NB4 (cell line): ENCODE results near the gene ZRANB3.

Experiments
- POLR2A ChIP-seq: IDR thresholded peaks from 2 replicates; pipeline ENCODE4 v1.6.1; 2011; ENCODE audit warnings: mild to moderate bottlenecking; ENCODE audit not compliant: insufficient read length; ENCODE audit errors: extremely low read depth
- TF ChIP-seq, protein P1 (sequence below): IDR thresholded peaks from one replicate; pipeline ENCODE4 v1.5.1; 2012; ENCODE audit warnings: low read depth, low read length
- TF ChIP-seq, protein P2 (sequence below): IDR thresholded peaks from 2 replicates; pipeline ENCODE4 v1.6.1; 2011; ENCODE audit warnings: low read depth, low read length

DNA sequence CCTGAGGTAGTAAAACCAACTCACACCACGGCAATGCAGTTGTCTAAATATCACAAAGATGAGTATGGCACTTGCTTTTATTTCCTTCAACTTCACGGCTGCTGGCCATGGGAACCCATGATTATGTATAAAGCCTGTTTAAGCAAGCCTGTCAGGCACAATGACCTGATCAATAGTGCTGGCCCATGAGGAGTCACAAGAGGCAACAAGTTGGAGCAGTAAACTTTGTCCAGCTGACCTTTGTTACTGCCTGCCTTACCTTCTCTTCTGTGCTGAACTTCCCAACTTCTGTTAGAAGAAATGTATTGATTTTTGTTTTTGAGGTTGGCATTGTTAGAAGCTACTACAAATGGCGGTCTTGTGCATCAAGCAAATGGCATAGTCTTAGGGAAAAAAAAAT lies 327.1 kb downstream of the ZRANB3 start:
- TF ChIP-seq, protein P1, sequence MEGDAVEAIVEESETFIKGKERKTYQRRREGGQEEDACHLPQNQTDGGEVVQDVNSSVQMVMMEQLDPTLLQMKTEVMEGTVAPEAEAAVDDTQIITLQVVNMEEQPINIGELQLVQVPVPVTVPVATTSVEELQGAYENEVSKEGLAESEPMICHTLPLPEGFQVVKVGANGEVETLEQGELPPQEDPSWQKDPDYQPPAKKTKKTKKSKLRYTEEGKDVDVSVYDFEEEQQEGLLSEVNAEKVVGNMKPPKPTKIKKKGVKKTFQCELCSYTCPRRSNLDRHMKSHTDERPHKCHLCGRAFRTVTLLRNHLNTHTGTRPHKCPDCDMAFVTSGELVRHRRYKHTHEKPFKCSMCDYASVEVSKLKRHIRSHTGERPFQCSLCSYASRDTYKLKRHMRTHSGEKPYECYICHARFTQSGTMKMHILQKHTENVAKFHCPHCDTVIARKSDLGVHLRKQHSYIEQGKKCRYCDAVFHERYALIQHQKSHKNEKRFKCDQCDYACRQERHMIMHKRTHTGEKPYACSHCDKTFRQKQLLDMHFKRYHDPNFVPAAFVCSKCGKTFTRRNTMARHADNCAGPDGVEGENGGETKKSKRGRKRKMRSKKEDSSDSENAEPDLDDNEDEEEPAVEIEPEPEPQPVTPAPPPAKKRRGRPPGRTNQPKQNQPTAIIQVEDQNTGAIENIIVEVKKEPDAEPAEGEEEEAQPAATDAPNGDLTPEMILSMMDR, result no peak
- TF ChIP-seq POLR2A, result no peak
- TF ChIP-seq, protein P2, sequence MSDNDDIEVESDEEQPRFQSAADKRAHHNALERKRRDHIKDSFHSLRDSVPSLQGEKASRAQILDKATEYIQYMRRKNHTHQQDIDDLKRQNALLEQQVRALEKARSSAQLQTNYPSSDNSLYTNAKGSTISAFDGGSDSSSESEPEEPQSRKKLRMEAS, result no peak
